MCF 10A (cell line): Measurements from ENCODE around the gene CDH11. TPM values are rescaled to one million over a fixed set of nuclear protein-coding genes. Genes with fewer than 3 reads are reported as not detected.

Source experiments
- BruUV-seq: library from RNA; stranded (reverse); fragments of 400-500 nt; replicated peaks from 2 replicates; lab custom pipeline; 2021; lab: Mats Ljungman, UMichigan
- CTCF ChIA-PET: fragments of 300-600 bp; sonication (Branson Sonifier 250); formaldehyde crosslinking; extraction: SDS; loops from one replicate; lab custom pipeline; 2021; ENCODE audit warnings: antibody characterized with exemption, inconsistent platforms; lab: Yijun Ruan, JAX
- POLR2A ChIA-PET: fragments of 300-600, 350-650 bp; sonication (Branson Sonifier 250); formaldehyde crosslinking; extraction: SDS; loops from one replicate; lab custom pipeline; 2020; ENCODE audit warnings: antibody characterized with exemption, inconsistent platforms; lab: Yijun Ruan, JAX
- DNase-seq: peaks from one replicate; pipeline ENCODE4 v3.0.0-alpha.2; 2018; ENCODE audit not compliant: unreplicated experiment
- H3K27ac Mint-ChIP-seq: one replicate; pipeline ENCODE4 v1.8.0; 2022; ENCODE audit warnings: mild to moderate bottlenecking, low read depth, mixed read lengths; ENCODE audit not compliant: unreplicated experiment
- H3K27me3 Mint-ChIP-seq: one replicate; pipeline ENCODE4 v1.8.0; 2022; ENCODE audit warnings: mixed read lengths; ENCODE audit not compliant: insufficient read depth, unreplicated experiment
- H3K36me3 Mint-ChIP-seq: one replicate; pipeline ENCODE4 v1.8.0; 2022; ENCODE audit warnings: mild to moderate bottlenecking, moderate library complexity, mixed read lengths; ENCODE audit not compliant: insufficient read depth, unreplicated experiment
- H3K4me1 Mint-ChIP-seq: one replicate; pipeline ENCODE4 v1.8.0; 2022; ENCODE audit warnings: mixed read lengths; ENCODE audit not compliant: insufficient read depth, unreplicated experiment
- H3K4me3 Mint-ChIP-seq: one replicate; pipeline ENCODE4 v1.8.0; 2022; ENCODE audit warnings: mild to moderate bottlenecking, moderate library complexity, mixed read lengths; ENCODE audit not compliant: unreplicated experiment
- H3K9me3 Mint-ChIP-seq: one replicate; pipeline ENCODE4 v1.8.0; 2022; ENCODE audit warnings: mixed read lengths; ENCODE audit not compliant: unreplicated experiment
- CTCF ChIP-seq: fragments of 200-600 bp; IDR thresholded peaks from one replicate; pipeline ENCODE4 v1.8.0; 2022; ENCODE audit warnings: antibody characterized with exemption, mild to moderate bottlenecking; ENCODE audit not compliant: unreplicated experiment
- intact Hi-C: fragments of 100-400 bp; cut with micrococcal nuclease; formaldehyde crosslinking; loops from 2 replicates; pipeline ENCODE4 v1.14.1; 2022
- total RNA-seq: library from RNA; stranded (reverse); gene quantifications from 2 replicates; pipeline ENCODE4 v1.2.3, GENCODE V29; 2022

CDH11 gene
- total RNA-seq, 1 experiment from 2014 or later: 0.33 TPM

- CTCF ChIA-PET: interaction anchor here (0.5 kb wide), 2 partner anchors 12 to 1281 kb away, joined by 3 to 4 read pairs; no protein-coding TSS in a partner anchor
- H3K27ac Mint-ChIP-seq: no peak overlapping the region
- H3K36me3 Mint-ChIP-seq: peaks cover 6% of the 10 kb centered on the region
- H3K27me3 Mint-ChIP-seq: no peaks in the 10 kb centered on the region
- POLR2A ChIA-PET: no interaction called here
- peaks cover 7% of the 10 kb centered on the region for H3K9me3 Mint-ChIP-seq
- no TSS peak for BruUV-seq
- TF ChIP-seq CTCF: no peak
- no peak overlapping the region for H3K4me3 Mint-ChIP-seq
- no peak for DNase-seq
- H3K4me1 Mint-ChIP-seq: peaks cover 3% of the 10 kb centered on the region
- intact Hi-C loops: no loop called here
Measured at GRCh38 chr16:64898159-64898558, 223.7 kb downstream of the CDH11 start.
